Measurements from ENCODE around the gene CCDC57. TPM values are rescaled to one million over a fixed set of nuclear protein-coding genes. Genes with fewer than 3 reads are reported as not detected.

Gene CCDC57
- total and polyA plus RNA-seq, 2 of the 8 experiments (the other 6 are each of a cell fraction or from before 2014, with no cell fraction given): 8.4 to 12.9 TPM

- TF ChIP-seq, protein P1, sequence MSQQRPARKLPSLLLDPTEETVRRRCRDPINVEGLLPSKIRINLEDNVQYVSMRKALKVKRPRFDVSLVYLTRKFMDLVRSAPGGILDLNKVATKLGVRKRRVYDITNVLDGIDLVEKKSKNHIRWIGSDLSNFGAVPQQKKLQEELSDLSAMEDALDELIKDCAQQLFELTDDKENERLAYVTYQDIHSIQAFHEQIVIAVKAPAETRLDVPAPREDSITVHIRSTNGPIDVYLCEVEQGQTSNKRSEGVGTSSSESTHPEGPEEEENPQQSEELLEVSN (IDR thresholded peaks at IDR 0.05): no peak
Measured at GRCh38 chr17:82205720-82206508, 6.7 kb downstream of the CCDC57 start (continued).
